Smooth muscle cell (in vitro differentiated cells): ENCODE measurements around the gene NTRK2. TPM values are rescaled to one million over a fixed set of nuclear protein-coding genes. Genes with fewer than 3 reads are reported as not detected.

Experiments used
- DNase-seq: peaks from one replicate; lab custom pipeline; 2025; ENCODE audit not compliant: unreplicated experiment; lab: John Stamatoyannopoulos, UW
- H2AFZ ChIP-seq: fragments of 200-600 bp; sonication (generic); 2 replicates; pipeline ENCODE4 v1.6.0; 2016; ENCODE audit warnings: antibody characterized with exemption, low read depth, mild to moderate bottlenecking
- H3F3A ChIP-seq: fragments of 200-600 bp; sonication (generic); 2 replicates; pipeline ENCODE4 v1.6.0; 2017; ENCODE audit warnings: antibody characterized with exemption, low read depth
- H3K27ac ChIP-seq: fragments of 200-600 bp; sonication (generic); 2 replicates; pipeline ENCODE4 v1.5.1; 2016; ENCODE audit warnings: low read depth, mild to moderate bottlenecking
- H3K27me3 ChIP-seq: fragments of 200-600 bp; sonication (generic); 2 replicates; pipeline ENCODE4 v1.6.1; 2016; ENCODE audit warnings: low read depth, mild to moderate bottlenecking
- H3K36me3 ChIP-seq: fragments of 200-600 bp; sonication (generic); 2 replicates; pipeline ENCODE4 v1.5.1; 2016; ENCODE audit warnings: low read depth
- H3K4me1 ChIP-seq: fragments of 200-600 bp; sonication (generic); 2 replicates; pipeline ENCODE4 v1.5.1; 2016; ENCODE audit warnings: low read depth
- H3K4me2 ChIP-seq: fragments of 200-600 bp; sonication (generic); 2 replicates; pipeline ENCODE4 v1.6.0; 2016; ENCODE audit warnings: mild to moderate bottlenecking
- H3K4me3 ChIP-seq: fragments of 200-600 bp; sonication (generic); 2 replicates; pipeline ENCODE4 v1.5.1; 2016; ENCODE audit warnings: mild to moderate bottlenecking
- H3K79me2 ChIP-seq: fragments of 200-600 bp; sonication (generic); 2 replicates; pipeline ENCODE4 v1.6.0; 2016; ENCODE audit warnings: low read depth, mild to moderate bottlenecking
- H3K9ac ChIP-seq: fragments of 200-600 bp; sonication (generic); 2 replicates; pipeline ENCODE4 v1.6.0; 2016; ENCODE audit warnings: low read depth
- H3K9me3 ChIP-seq: fragments of 200-600 bp; sonication (generic); replicated peaks from 2 replicates; pipeline ENCODE4 v1.5.1; 2016; ENCODE audit warnings: low read depth
- H4K20me1 ChIP-seq: fragments of 200-600 bp; sonication (generic); 2 replicates; pipeline ENCODE4 v1.6.0; 2016; ENCODE audit warnings: low read depth
- WGBS: methylation state at CpG from one replicate; pipeline ENCODE4 v1.1.7; 2016; ENCODE audit warnings: low lambda C conversion rate; 5-methylcytosine and 5-hydroxymethylcytosine counted together
- polyA plus RNA-seq: library from polyadenylated mRNA; unstranded; fragments of >200 nt; fragmentation: Nextera tagmentation; extraction: Ambion mirVana; gene quantifications from 2 replicates; pipeline ENCODE4 v1.2.1, GENCODE V29; 2016
- total RNA-seq: library from RNA; depleted of rRNA; stranded (reverse); fragments of >200 nt; gene quantifications from 2 replicates; pipeline ENCODE4 v1.2.3, GENCODE V29; 2014
- TF ChIP-seq, protein P1 (sequence below): fragments of 200-600 bp; sonication (generic); IDR thresholded peaks from 2 replicates; pipeline ENCODE4 v1.5.1; 2017; ENCODE audit warnings: borderline replicate concordance, mild to moderate bottlenecking, antibody characterized with exemption; ENCODE audit not compliant: insufficient read depth, poor library complexity, severe bottlenecking

The NTRK2 gene
- total and polyA plus RNA-seq, 2 experiments from 2014 or later: 1.7 to 3.9 TPM

DNA sequence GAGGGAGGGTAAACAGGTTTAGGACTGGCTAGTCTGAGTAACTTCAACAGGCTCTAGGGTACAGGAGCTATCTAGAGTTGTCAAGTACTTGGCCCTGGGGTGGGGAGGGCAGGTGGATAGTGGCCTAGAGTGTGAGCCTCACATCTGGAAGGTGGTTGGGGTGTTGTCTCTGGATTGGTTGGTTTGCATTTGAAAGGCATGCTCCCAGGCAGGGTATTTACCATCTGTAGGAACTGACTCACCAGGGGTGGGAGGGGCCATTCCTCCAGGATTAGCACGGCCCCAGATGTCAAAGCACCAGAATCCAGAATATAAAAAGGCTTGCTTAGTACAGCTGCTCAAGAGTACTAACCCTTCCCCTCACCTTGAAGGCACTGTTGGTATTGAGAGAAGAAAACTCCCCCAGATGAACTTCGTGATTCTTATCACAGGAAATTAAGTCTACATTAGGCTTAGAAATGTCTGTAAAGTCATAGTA lies 193.3 kb downstream of the NTRK2 start:
- TF ChIP-seq, protein P1, sequence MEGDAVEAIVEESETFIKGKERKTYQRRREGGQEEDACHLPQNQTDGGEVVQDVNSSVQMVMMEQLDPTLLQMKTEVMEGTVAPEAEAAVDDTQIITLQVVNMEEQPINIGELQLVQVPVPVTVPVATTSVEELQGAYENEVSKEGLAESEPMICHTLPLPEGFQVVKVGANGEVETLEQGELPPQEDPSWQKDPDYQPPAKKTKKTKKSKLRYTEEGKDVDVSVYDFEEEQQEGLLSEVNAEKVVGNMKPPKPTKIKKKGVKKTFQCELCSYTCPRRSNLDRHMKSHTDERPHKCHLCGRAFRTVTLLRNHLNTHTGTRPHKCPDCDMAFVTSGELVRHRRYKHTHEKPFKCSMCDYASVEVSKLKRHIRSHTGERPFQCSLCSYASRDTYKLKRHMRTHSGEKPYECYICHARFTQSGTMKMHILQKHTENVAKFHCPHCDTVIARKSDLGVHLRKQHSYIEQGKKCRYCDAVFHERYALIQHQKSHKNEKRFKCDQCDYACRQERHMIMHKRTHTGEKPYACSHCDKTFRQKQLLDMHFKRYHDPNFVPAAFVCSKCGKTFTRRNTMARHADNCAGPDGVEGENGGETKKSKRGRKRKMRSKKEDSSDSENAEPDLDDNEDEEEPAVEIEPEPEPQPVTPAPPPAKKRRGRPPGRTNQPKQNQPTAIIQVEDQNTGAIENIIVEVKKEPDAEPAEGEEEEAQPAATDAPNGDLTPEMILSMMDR: no peak
- H4K20me1 ChIP-seq: no peaks in the 10 kb centered on the region
- no peak overlapping the region for H2AFZ ChIP-seq
- no peak for DNase-seq
- H3K9me3 ChIP-seq: no peaks in the 10 kb centered on the region
- no peaks in the 10 kb centered on the region for H3K36me3 ChIP-seq
- peak overlapping the region; percentile 40 for H3K4me2 ChIP-seq
- peaks cover under 1% of the 10 kb centered on the region for H3K27me3 ChIP-seq
- H3F3A ChIP-seq: no peaks in the 10 kb centered on the region
- peaks cover 22% of the 10 kb centered on the region for H3K4me1 ChIP-seq
- no peak overlapping the region for H3K4me3 ChIP-seq
- no peak overlapping the region for H3K9ac ChIP-seq
- H3K79me2 ChIP-seq: no peaks in the 10 kb centered on the region
- no peak overlapping the region for H3K27ac ChIP-seq
- WGBS: 7% methylated on average over 2 of the region's 2 CpGs

DNA sequence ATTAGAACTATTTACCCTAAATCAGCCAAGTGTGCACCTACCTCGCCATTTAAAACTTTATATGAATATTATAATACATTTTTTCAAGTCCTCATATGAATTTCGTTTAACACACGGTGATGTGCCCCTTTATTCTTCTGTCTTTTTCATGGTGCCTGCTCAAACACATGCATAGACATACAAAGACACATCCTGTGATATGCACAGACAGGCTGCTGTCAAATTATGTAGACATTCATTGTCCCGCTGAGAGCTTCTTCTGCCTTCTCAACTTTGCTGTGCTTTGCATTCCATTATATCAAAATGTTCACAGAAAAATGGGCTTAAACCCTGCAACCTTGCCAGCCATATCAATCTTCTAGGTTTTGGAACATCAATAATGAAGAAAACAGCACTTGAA lies 193.8 kb downstream of the NTRK2 start:
- TF ChIP-seq, protein P1: no peak
- H3K36me3 ChIP-seq: no peaks in the 10 kb centered on the region
- peak overlapping the region; percentile 40 for H3K4me2 ChIP-seq

DNA sequence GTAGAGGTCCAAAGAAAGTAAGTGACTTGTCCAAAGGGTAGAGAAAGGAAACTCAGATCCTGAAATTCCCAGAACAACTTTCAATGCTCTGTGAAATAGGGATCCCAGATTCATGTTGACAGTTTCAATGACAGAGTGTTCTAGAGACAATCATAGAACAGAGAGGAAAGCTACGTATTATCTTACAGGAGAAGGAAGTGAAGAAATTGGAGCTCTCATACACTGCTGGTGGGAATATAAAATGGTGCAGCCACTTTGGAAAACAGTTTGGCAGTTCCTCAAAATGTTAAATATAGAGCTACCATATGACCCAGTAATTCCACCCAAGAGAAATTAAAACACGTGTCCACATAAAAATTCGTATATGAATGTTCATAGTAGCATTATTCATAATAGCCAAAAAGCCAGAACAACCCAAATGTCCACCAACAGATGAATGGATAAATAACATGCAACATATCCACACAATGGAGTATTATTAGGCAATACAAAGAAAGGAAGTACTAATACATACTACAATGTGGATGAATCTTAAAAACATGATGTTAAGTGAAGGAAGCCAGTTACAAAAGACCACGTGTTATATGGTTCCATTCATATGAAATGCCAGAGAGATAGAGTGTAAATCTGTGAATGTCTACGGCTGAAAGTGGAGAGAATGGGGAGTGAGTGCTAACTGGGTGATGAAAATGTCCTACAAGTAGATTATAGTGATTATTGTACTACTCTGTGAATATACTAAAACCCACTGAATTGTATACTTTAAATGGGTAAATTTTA lies 197.1 kb downstream of the NTRK2 start:
- H2AFZ ChIP-seq: no peak overlapping the region
- no peaks in the 10 kb centered on the region for H3K36me3 ChIP-seq
- H3K4me2 ChIP-seq: no peak overlapping the region
- TF ChIP-seq, protein P1: no peak
- no peaks in the 10 kb centered on the region for H3K27me3 ChIP-seq
- no peaks in the 10 kb centered on the region for H3K79me2 ChIP-seq
- no peak overlapping the region for H3K27ac ChIP-seq
- 87% methylated on average over 5 of the region's 5 CpGs for WGBS
- no peaks in the 10 kb centered on the region for H4K20me1 ChIP-seq
- H3K9ac ChIP-seq: no peak overlapping the region
- H3F3A ChIP-seq: no peaks in the 10 kb centered on the region
- peaks cover 16% of the 10 kb centered on the region for H3K4me1 ChIP-seq
- no peaks in the 10 kb centered on the region for H3K9me3 ChIP-seq
- DNase-seq: no peak
- no peak overlapping the region for H3K4me3 ChIP-seq

More for the DNA sequence above, 193.8 kb downstream of the NTRK2 start:
- WGBS: 80% methylated on average over 4 of the region's 4 CpGs
- Histone ChIP-seq H4K20me1 (no peaks in the 10 kb centered on the region), H3K4me3 (no peak overlapping the region), H3K27me3 (no peaks in the 10 kb centered on the region), H3K9me3 (no peaks in the 10 kb centered on the region), H3K27ac (no peak overlapping the region), H2AFZ (no peak overlapping the region), H3K9ac (no peak overlapping the region), H3F3A (no peaks in the 10 kb centered on the region), H3K79me2 (no peaks in the 10 kb centered on the region), H3K4me1 (peaks cover 22% of the 10 kb centered on the region)
- no peak for DNase-seq
